K562 (cell line): ENCODE measurements around the gene FES. TPM values are rescaled to one million over a fixed set of nuclear protein-coding genes. Genes with fewer than 3 reads are reported as not detected.

Experiments
- ADNP ChIP-seq: fragments of 200-800 bp; sonication (Bioruptor generic); IDR thresholded peaks from 2 replicates; pipeline ENCODE4 v1.6.1; 2016; ENCODE audit warnings: missing genetic modification characterization, missing compliant biosample characterization
- BHLHE40 ChIP-seq: IDR thresholded peaks from 2 replicates; pipeline ENCODE4 v1.6.1; 2011; ENCODE audit warnings: low read length, improper control_type of control experiment
- CBX2 ChIP-seq: fragments of 200-600 bp; sonication (generic); IDR thresholded peaks from one replicate; pipeline ENCODE4 v1.6.1; 2012; ENCODE audit warnings: mild to moderate bottlenecking, low read length, inconsistent platforms; ENCODE audit not compliant: insufficient read depth, poor library complexity, severe bottlenecking
- DIDO1 ChIP-seq: fragments of 450-650 bp; IDR thresholded peaks from 2 replicates; pipeline ENCODE4 v1.6.1; 2016; ENCODE audit warnings: low read depth, missing biosample characterization, missing genetic modification characterization
- FOXJ3 ChIP-seq: sonication (generic); formaldehyde crosslinking; IDR thresholded peaks from 2 replicates; pipeline ENCODE4 v1.4.0; 2020; ENCODE audit warnings: mild to moderate bottlenecking, missing genetic modification reagents
- FOXK1 ChIP-seq: sonication (generic); formaldehyde crosslinking; IDR thresholded peaks from 2 replicates; pipeline ENCODE4 v1.8.0; 2022; ENCODE audit warnings: missing genetic modification reagents, mild to moderate bottlenecking, borderline replicate concordance
- FOXK2 ChIP-seq, 2 experiments: fragments of 450-650 bp; IDR thresholded peaks in 1 of 2; conservative IDR thresholded peaks in 1 of 2; 2 replicates each; pipeline ENCODE4 v1.6.1; 2016; ENCODE audit warnings: low read depth in 2 of 2, mild to moderate bottlenecking in 1 of 2
- HBP1 ChIP-seq: fragments of 450-650 bp; formaldehyde crosslinking; IDR thresholded peaks from 2 replicates; pipeline ENCODE4 v1.4.0; 2022; ENCODE audit warnings: missing genetic modification characterization
- KDM5B ChIP-seq: fragments of 200-600 bp; sonication (generic); IDR thresholded peaks from 2 replicates; pipeline ENCODE4 v1.6.1; 2012; ENCODE audit warnings: low read depth, mild to moderate bottlenecking, moderate library complexity, low read length, control low read depth, inconsistent platforms; ENCODE audit not compliant: insufficient replicate concordance
- POLR2B ChIP-seq: fragments of 450-650 bp; IDR thresholded peaks from 2 replicates; pipeline ENCODE4 v1.6.1; 2018; ENCODE audit warnings: low read depth; ENCODE audit not compliant: partially characterized antibody
- RB1 ChIP-seq: fragments of 450-650 bp; IDR thresholded peaks from 2 replicates; pipeline ENCODE4 v1.6.1; 2017; ENCODE audit warnings: low read depth, mild to moderate bottlenecking
- SOX6 ChIP-seq: fragments of 450-650 bp; IDR thresholded peaks from 2 replicates; pipeline ENCODE4 v1.6.1; 2014; ENCODE audit warnings: mild to moderate bottlenecking
- TSC22D4 ChIP-seq: fragments of 450-650 bp; IDR thresholded peaks from 2 replicates; pipeline ENCODE4 v1.6.1; 2016; ENCODE audit warnings: missing genetic modification characterization, missing biosample characterization, control low read depth
- ZBED1 ChIP-seq: IDR thresholded peaks from 2 replicates; pipeline ENCODE4 v1.6.1; 2014
- ZC3H8 ChIP-seq: fragments of 450-650 bp; IDR thresholded peaks from 2 replicates; pipeline ENCODE4 v1.6.1; 2017
- ZKSCAN8 ChIP-seq: fragments of 200-800 bp; sonication (Bioruptor generic); IDR thresholded peaks from 2 replicates; pipeline ENCODE4 v1.6.1; 2016; ENCODE audit warnings: missing genetic modification characterization, missing compliant biosample characterization
- ZNF318 ChIP-seq, 2 experiments: fragments of 450-650 bp; IDR thresholded peaks; 2 replicates each; pipeline ENCODE4 v1.6.1; 2016; ENCODE audit warnings: mild to moderate bottlenecking in 2 of 2, borderline replicate concordance in 1 of 2, low read depth in 1 of 2, moderate library complexity in 1 of 2
- ZNF41 ChIP-seq: fragments of 250-450 bp; sonication (Bioruptor Pico); conservative IDR thresholded peaks from 2 replicates; pipeline ENCODE4 v1.4.0; 2020; ENCODE audit warnings: mild to moderate bottlenecking
- ZNF655 ChIP-seq: fragments of 250-450 bp; sonication (Bioruptor Pico); IDR thresholded peaks from 2 replicates; pipeline ENCODE4 v1.5.0; 2021
- polyA plus RNA-seq, 8 experiments: library from polyadenylated mRNA; depleted of rRNA in 4 of 8; stranded (reverse) in 5 of 8; unstranded in 3 of 8; fragments of >200 nt; fragmentation: Nextera tagmentation in 2 of 8; fragmentation: Illumina TruSeq in 1 of 8; extraction: Ambion mirVana in 2 of 8; extraction: Trizol in 1 of 8; gene quantifications; 2 replicates each; pipeline versions ENCODE4 v1.2.1 to v1.2.3, GENCODE V29; 2011 to 2014; ENCODE audit warnings: inconsistent platforms in 1 of 8, missing spikeins in 1 of 8
- total RNA-seq, 7 experiments: library from RNA; depleted of rRNA in 6 of 7; stranded (reverse); fragments of >200 nt in 6 of 7; fragmentation: Illumina TruSeq in 2 of 7; extraction: Trizol in 2 of 7; gene quantifications; 2 replicates each; pipeline versions ENCODE4 v1.2.1 to v1.2.3, GENCODE V29; 2011 to 2021; ENCODE audit warnings: low replicate concordance in 1 of 7

The FES gene
- total and polyA plus RNA-seq, 9 of the 15 experiments (the other 6 are each of a cell fraction or from before 2014, with no cell fraction given), result 0.38 to 2.6 (median 0.82) TPM

- peak in 1 of 2 experiments; percentile 83; a peak in 2 of 4 replicates for TF ChIP-seq ZNF318 (IDR thresholded peaks at IDR 0.05; ENCODE audit: borderline replicate concordance in 1 of 2, low read depth in 1 of 2)
- no peak for TF ChIP-seq ADNP (tag)
- TF ChIP-seq DIDO1 (tag), result no peak
- 0 out of 2 replicates have a peak, but pooled peaks have one; percentile 49 for TF ChIP-seq RB1
- TF ChIP-seq ZNF655 (CRISPR knock-in tag), result no peak
- peak; percentile 98 to 99 for TF ChIP-seq FOXK2 (conservative IDR thresholded peaks at IDR 0.05 in 1 of 2, IDR thresholded peaks at IDR 0.05 in 1 of 2; ENCODE audit: low read depth in 2 of 2)
- no peak for TF ChIP-seq POLR2B
- no peak for TF ChIP-seq CBX2
- no peak for TF ChIP-seq HBP1 (CRISPR knock-in tag)
- peak; percentile 88; the same call in 1 of the 2 replicates for TF ChIP-seq FOXK1 (CRISPR knock-in tag)
- no peak for TF ChIP-seq ZNF41 (CRISPR knock-in tag)
- peak; percentile 57 for TF ChIP-seq ZKSCAN8 (CRISPR knock-in tag)
- peak; percentile 96 for TF ChIP-seq SOX6
- TF ChIP-seq ZC3H8, result no peak
- TF ChIP-seq ZBED1, result no peak
- TF ChIP-seq TSC22D4 (tag), result no peak
- peak; percentile 31 for TF ChIP-seq KDM5B
- TF ChIP-seq FOXJ3, result no peak
- TF ChIP-seq BHLHE40, result peak; percentile 99
These were observed 43.4 kb upstream of the FES start (continued) for GRCh38 chr15:90840954-90841353.
